COLO829 (cell line): Measurements from ENCODE around the gene BZW1.
A peak's percentile ranks its signal among the peaks of the same experiment; 100 is the strongest.
"Not testable (repeated sequence)": the region's sequence is repeated elsewhere in the genome, so short reads cannot be mapped to it uniquely, and the experiment has no call there.

Experiments
- DNase-seq: peaks from one replicate; pipeline ENCODE4 v3.0.0; 2012; ENCODE audit warnings: low spot score

Gene BZW1

GRCh38 chr2:200791905-200792304 lies 19.8 kb upstream of the BZW1 start:
- DNase-seq = no peak

GRCh38 chr2:200794143-200794542 lies 17.6 kb upstream of the BZW1 start:
- DNase-seq = no peak

GRCh38 chr2:200795028-200795440 lies 16.7 kb upstream of the BZW1 start:
- no peak for DNase-seq

- DNase-seq = no peak
Measured at GRCh38 chr2:200796561-200796960, 15.1 kb upstream of the BZW1 start.

GRCh38 chr2:200797242-200797770 lies 14.4 kb upstream of the BZW1 start:
- no peak for DNase-seq

GRCh38 chr2:200798514-200798913 lies 13.2 kb upstream of the BZW1 start:
- no peak for DNase-seq

- no peak for DNase-seq
Measured at GRCh38 chr2:200800458-200800857, 11.3 kb upstream of the BZW1 start.

GRCh38 chr2:200801431-200801830 lies 10.3 kb upstream of the BZW1 start:
- DNase-seq = not testable (repeated sequence)

- no peak for DNase-seq
Measured at GRCh38 chr2:200809506-200810251, 2.0 kb upstream of the BZW1 start.

GRCh38 chr2:200810252-200810997 lies 1.3 kb upstream of the BZW1 start:
- DNase-seq = no peak

- no peak for DNase-seq
Measured at GRCh38 chr2:200810998-200811332, 745 bp upstream of the BZW1 start.

- peak; percentile 45 for DNase-seq
Measured at GRCh38 chr2:200812122-200813022, 662 bp downstream of the BZW1 start.

- no peak for DNase-seq
Measured at GRCh38 chr2:200814276-200814815, 2.6 kb downstream of the BZW1 start.

- no peak for DNase-seq
Measured at GRCh38 chr2:200814917-200815316, 3.2 kb downstream of the BZW1 start.

- not testable (repeated sequence) for DNase-seq
Measured at GRCh38 chr2:200818732-200819131, 7.0 kb downstream of the BZW1 start.

GRCh38 chr2:200820573-200821234 lies 9.0 kb downstream of the BZW1 start:
- no peak for DNase-seq

- DNase-seq = no peak
Measured at GRCh38 chr2:200821686-200822245, 10.1 kb downstream of the BZW1 start.

- no peak for DNase-seq
Measured at GRCh38 chr2:200828104-200828503, 16.4 kb downstream of the BZW1 start.

GRCh38 chr2:200828572-200829257 lies 17.0 kb downstream of the BZW1 start:
- DNase-seq = no peak

- no peak for DNase-seq
Measured at GRCh38 chr2:200829258-200829655, 17.5 kb downstream of the BZW1 start.

GRCh38 chr2:200834701-200835100 lies 23.0 kb downstream of the BZW1 start:
- DNase-seq = no peak
